GM19351 (cell line): ENCODE measurements around the gene RBFOX1.
"Not testable (repeated sequence)": the region's sequence is repeated elsewhere in the genome, so short reads cannot be mapped to it uniquely, and the experiment has no call there.

Source experiments
- ATAC-seq: cut with Tn5 transposase; IDR thresholded peaks from one replicate; pipeline ENCODE4 v1.9.1; 2021; ENCODE audit warnings: mild to moderate bottlenecking, moderate library complexity; ENCODE audit not compliant: unreplicated experiment

RBFOX1 gene

DNA sequence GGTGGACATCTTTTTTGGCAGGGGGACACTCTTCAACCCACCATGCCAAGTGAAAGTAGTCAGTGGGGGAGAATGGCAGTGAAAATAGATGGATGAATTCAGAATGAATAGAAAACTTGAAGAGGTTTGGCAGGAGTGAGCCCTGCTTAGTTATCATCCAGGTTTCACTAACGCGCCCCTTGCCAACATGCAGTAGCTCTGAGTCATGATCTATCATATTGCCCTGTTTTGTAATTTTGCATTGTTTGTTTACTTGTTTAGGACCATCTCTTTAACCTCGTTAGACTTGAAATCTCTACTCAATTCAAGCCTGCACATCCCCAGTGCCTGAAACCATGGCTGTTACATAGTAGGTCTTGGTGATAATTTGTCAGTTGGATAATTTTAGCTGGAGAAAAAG is 116.7 kb downstream of the RBFOX1 start:
- ATAC-seq, result no peak

GRCh38 chr16:7449808-7450207 is 117.2 kb downstream of the RBFOX1 start:
- ATAC-seq, result no peak

- no peak for ATAC-seq
Observed at GRCh38 chr16:7450440-7450839, 117.8 kb downstream of the RBFOX1 start.

DNA sequence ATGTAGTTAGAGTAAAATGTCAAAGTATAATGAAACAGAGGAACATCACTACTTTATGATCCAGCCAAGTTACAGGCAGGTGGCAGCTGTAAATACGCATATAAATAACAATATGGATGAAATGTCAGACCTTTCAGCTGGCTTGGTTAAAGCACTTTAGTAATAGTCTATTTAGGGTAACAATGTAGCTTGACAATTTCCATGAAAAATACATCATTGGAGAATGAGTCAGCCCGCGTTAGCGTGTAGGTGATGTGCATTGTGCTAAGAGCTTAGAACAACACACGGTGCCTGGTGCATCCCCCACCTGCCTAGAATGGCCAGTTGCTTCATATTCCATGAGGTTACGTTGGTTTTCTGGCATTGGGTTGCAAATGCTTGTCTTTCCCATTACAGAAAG is 119.4 kb downstream of the RBFOX1 start:
- no peak for ATAC-seq

DNA sequence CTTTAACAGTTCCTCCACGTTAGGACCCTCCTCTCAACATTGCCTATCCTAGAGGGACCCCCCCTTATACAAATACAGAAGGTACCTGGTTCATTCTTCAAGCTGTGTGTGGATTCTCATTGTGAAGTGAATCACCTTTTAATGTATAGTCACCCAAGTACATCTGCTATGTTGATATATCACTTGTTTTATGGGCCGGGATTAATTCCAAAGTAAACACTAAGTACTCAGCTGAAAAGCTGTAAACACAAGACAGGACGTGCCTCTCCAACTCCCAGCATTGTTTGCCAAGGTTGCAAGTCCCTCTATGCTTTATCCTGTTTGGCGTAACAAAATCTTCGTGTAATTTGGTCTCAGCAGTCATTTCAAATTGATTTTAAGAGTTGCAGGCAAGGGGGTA is 123.6 kb downstream of the RBFOX1 start:
- ATAC-seq, result no peak

DNA sequence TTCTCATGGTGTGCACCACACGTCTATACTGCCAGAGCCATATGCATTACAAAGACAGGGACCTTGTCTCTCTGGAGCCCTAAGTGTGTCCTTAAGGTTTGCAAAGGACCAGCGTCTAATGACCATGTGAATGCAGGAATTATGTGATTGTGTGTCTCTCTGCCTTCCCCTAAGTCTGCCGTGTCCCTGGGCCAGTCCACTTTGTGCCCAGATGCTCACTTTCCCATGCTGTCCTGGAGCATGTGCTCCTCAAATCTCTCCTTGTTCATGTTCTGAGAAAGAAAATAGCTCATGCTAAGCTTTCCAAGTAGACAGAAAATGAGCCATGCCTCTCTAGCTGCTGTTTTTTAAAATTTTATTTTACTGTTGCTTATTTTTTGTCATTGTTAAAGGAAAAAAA is 125.5 kb downstream of the RBFOX1 start:
- ATAC-seq, result no peak

DNA sequence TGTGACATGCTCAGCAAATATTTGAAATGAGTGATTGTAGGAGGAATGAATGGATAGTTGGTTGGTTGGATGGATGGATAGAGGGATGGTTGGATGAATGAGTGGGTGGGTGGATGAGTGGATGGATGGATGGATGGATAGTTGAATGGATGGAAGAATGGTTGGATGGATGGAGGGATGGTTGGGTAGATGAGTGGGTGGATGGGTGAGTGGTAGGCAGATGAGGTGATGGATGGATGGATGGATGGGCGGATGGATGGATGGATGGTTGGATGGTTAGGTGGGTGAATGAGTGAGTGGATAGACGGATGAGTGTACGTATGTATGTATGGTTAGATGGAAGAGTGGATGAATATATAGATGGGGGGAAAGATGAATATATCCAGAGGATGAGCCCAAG is 137.7 kb downstream of the RBFOX1 start:
- ATAC-seq, result no peak

GRCh38 chr16:7471268-7471667 is 138.6 kb downstream of the RBFOX1 start:
- no peak for ATAC-seq

DNA sequence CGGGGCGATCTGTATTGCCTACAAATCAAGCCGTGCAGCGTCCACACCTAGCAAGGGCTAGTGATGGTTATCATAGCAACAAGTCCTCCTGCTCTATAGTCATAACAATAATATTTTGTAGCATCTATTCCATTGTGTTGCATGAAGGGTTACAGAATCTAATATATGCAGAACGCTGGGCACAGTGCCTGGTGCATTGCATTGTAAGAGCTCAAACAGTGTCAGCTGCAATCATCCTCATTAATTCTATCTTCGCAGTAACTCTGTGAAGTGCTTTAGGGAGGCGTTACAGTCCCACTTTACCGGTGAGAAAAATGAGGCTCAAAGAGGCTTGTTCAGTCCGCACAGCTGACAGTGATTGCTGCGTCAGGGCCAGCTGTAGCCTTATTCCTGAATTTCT is 149.4 kb downstream of the RBFOX1 start:
- no peak for ATAC-seq

DNA sequence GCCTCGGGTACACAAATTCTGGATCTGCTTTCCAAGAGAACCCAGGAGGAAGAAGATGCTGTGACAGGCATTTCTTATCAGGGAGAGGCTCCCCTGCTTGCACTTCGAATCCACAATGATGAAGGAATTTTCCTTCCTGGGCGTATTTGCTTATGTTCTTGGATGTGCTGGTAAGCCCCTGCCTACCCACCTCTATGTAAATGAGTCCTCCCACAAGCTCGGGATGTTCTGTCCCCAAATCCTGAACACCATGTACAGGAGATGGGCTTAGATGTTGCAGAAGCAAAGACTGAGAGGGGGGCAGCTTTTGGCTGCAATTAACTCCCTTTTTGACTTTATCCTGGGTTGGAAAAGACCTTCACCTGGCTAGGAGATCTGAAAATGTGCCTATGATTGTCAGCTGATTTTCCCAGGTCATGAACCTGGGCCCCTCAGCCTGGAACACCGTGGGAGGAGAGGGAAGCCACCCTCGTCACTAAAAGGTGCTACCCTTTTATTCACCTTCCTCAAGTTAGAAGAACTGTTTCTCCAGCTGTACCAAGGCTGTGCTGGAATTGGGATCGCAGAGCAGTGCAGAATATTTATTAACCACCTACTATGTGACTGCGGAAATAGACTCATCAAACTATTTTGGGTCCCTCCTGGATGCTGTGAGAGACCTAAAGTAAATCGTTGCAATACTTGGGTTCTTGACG is 150.1 kb downstream of the RBFOX1 start:
- ATAC-seq, result no peak

GRCh38 chr16:7487574-7488323 is 155.1 kb downstream of the RBFOX1 start:
- no peak for ATAC-seq

DNA sequence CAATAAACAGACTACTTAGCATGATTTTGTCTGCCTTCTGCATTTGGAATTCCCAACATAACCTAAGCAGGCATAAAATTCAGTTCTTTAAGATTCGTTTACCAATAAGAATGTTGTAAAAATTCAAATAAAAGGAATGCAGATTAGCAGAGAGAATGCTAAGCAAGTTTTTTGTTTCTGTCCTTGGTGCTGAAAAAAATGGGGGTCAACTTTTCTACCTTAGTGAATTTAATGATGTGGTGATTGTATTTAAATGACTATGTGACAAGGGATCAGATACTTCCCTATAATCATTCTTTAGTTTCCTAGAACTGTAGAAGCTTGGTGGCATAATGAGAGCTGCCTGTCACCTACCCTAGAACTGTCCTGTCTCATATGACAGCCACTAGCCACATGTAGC is 159.5 kb downstream of the RBFOX1 start:
- no peak for ATAC-seq

DNA sequence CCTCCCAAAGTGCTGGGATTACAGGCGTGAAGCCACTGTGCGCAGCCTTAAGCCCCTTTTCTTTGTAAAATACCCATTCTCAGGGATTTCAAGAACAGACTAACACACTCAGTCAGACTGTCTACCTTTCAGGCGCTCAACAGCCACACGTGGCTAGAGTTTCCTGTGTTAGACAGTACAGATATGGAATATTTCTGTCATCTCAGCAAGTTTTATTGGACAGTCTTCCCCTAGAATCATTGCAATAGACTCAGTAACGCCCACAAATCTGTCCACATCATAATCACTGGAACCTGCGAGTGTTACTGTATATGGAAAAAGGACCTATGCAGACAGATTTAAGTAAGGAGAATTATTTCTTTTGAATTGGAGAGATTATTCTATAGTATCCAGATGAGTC is 160.5 kb downstream of the RBFOX1 start:
- no peak for ATAC-seq

DNA sequence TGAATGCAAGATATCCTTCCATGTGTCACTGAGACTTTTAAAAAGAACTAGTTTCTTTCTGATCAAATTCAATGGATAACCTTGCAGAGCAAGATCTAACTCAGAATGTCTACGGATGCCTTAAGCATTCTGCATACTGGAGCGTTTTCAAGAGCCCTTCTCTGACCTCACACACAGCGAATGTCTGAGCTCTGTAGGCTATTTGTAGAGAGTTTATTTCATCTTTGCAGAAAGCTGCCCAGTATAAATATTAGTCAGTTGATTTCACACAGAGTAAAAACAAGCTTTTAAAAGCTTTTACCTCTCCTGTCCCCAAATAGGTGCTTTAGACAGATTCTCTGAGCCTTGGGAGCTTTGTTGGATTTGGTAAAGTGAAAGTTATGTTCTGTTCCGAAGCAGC is 165.0 kb downstream of the RBFOX1 start:
- ATAC-seq, result no peak

GRCh38 chr16:7501868-7502267 is 169.2 kb downstream of the RBFOX1 start:
- ATAC-seq, result no peak

DNA sequence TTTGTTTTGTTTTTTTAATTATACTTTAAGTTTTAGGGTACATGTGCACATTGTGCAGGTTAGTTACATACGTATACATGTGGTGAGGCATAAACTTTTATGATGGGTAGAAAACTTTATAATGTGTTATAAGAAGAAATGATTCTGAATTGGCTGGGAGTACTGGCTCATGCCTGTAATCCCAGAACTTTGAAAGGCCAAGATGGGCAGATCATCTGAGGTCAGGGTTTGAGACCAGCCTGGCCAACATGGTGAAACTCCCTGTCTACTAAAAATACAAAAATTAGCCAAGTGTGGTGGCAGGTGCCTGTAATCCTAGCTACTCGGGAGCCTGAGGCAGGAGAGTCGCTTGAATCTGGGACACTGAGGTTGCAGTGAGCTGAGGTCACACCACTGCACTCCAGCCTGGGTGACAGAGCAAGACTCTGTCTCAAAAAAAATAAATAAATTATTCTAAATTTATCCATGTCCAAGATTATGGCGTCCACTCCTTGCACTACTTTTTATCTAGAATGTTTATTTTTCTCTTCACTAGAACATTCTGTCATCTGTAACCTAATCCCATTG is 170.0 kb downstream of the RBFOX1 start:
- ATAC-seq, result not testable (repeated sequence)

GRCh38 chr16:7503666-7504065 is 171.0 kb downstream of the RBFOX1 start:
- ATAC-seq, result no peak

- ATAC-seq, result no peak
Observed at GRCh38 chr16:7504844-7505243, 172.2 kb downstream of the RBFOX1 start.

DNA sequence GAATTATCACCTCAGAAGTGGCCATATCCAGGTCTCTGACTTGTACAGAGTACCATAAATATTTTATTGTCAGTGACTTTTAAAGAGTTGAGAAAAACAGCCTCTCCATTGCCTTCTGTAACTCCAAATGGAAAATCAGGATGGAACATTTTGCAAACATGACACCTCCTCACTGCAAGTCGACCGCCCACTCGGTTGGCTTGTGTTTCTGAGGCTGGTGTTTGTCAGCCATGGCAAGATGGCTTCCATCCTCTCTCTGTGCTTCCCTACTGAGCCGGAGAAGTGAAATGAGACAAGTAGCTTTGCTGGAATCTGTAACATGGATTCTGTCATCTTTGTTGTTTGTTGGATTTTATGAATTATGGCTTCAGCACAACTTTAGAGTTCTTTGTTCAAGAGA is 172.8 kb downstream of the RBFOX1 start:
- no peak for ATAC-seq

GRCh38 chr16:7506363-7506762 is 173.7 kb downstream of the RBFOX1 start:
- no peak for ATAC-seq

- ATAC-seq, result no peak
Observed at GRCh38 chr16:7508656-7509055, 176.0 kb downstream of the RBFOX1 start.

DNA sequence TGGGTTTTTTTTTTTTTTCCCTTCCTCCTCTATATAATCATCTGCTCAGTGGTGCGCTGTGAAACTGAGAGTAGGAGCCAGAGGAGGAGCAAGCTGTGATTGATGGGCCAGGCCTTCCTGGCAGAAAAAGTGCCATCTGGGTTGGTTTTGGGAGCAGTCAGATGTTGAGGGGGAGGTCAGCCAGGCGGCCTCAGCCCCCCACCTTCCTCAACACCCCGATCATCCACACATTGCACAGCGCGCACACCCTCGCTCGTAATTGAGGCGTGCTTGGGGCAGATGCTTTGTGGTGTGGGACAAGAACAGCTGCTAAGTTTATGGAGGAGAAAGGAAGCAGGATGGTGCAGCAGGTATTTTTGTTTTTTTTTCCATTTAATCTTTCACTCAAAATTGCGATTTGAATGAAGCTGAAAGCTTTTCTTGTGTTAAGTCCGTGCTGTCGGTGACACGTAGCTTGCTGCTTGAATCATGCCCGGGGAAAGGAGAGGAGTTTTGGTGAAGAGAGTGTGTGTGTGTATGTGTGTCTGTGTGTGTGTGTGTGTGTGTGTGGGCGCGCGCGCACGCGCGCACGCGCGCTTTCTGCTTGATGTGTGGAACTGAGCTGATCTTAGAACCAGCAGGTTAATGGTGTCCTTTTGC is 177.4 kb downstream of the RBFOX1 start:
- ATAC-seq, result no peak
